T-helper 1 cell (primary cell): ENCODE data around the gene DCAF7.

Experiments used
- DNase-seq, 5 donors: peaks; one replicate each; pipeline ENCODE4 v3.0.0-alpha.2; 2012 to 2020
- total RNA-seq, 4 donors: gene quantifications; one replicate each; lab custom pipeline; 2026; lab: John Stamatoyannopoulos, UW

Gene DCAF7
- total RNA-seq, result 14.3 to 48.5 (median 42.1) reads per million in 4 donors

- DNase-seq, result peak; percentile 99
Observed at GRCh38 chr17:63549946-63550816, at the start of gene DCAF7. Gene DCAF7 (plus strand): TSS chr17:63550477. CDS start chr17:63550678, 201 bp downstream.

GRCh38 chr17:63500543-63501390 is 49.5 kb upstream of the DCAF7 start:
- DNase-seq, result no peak

- DNase-seq, result no peak
Observed at GRCh38 chr17:63503341-63503705, 47.0 kb upstream of the DCAF7 start.

- no peak for DNase-seq
Observed at GRCh38 chr17:63504261-63504660, 46.0 kb upstream of the DCAF7 start.

GRCh38 chr17:63505341-63505740 is 44.9 kb upstream of the DCAF7 start:
- DNase-seq, result no peak

- no peak for DNase-seq
Observed at GRCh38 chr17:63506627-63507026, 43.6 kb upstream of the DCAF7 start.

GRCh38 chr17:63511331-63511730 is 38.9 kb upstream of the DCAF7 start:
- DNase-seq, result no peak

GRCh38 chr17:63512388-63512787 is 37.9 kb upstream of the DCAF7 start:
- DNase-seq, result no peak

- DNase-seq, result no peak
Observed at GRCh38 chr17:63512896-63513644, 37.2 kb upstream of the DCAF7 start.

- no peak for DNase-seq
Observed at GRCh38 chr17:63514477-63514876, 35.8 kb upstream of the DCAF7 start.

GRCh38 chr17:63514974-63515373 is 35.3 kb upstream of the DCAF7 start:
- DNase-seq, result no peak

- no peak for DNase-seq
Observed at GRCh38 chr17:63515426-63515825, 34.9 kb upstream of the DCAF7 start.

GRCh38 chr17:63516910-63517824 is 33.1 kb upstream of the DCAF7 start:
- no peak for DNase-seq

- no peak for DNase-seq
Observed at GRCh38 chr17:63517825-63518534, 32.3 kb upstream of the DCAF7 start.

- no peak for DNase-seq
Observed at GRCh38 chr17:63519116-63519881, 31.0 kb upstream of the DCAF7 start.

- DNase-seq, result no peak
Observed at GRCh38 chr17:63519972-63520882, 30.1 kb upstream of the DCAF7 start.

GRCh38 chr17:63523253-63523855 is 26.9 kb upstream of the DCAF7 start, which contains the start of gene KCNH6:
Gene KCNH6 (plus strand): TSS chr17:63523358. CDS start chr17:63523414, 56 bp downstream.
- no peak for DNase-seq

- no peak for DNase-seq
Observed at GRCh38 chr17:63524051-63524450, 26.2 kb upstream of the DCAF7 start.
